H1 (cell line): ENCODE measurements around the gene SIRT6.

Source experiments
- CTBP2 ChIP-seq: IDR thresholded peaks from 2 replicates; pipeline ENCODE4 v1.7.0; 2011; ENCODE audit warnings: borderline replicate concordance, mild to moderate bottlenecking, moderate library complexity, mixed read lengths, low read length; ENCODE audit not compliant: insufficient read depth, insufficient read length
- CTCF ChIP-seq, 3 experiments: IDR thresholded peaks; 1 replicate in 2 of 3; 2 replicates in 1 of 3; pipeline versions ENCODE4 v1.5.1 to v1.6.1; 2011; ENCODE audit warnings: low read length in 3 of 3, mild to moderate bottlenecking in 3 of 3, inconsistent platforms in 2 of 3, low read depth in 1 of 3, moderate library complexity in 1 of 3; ENCODE audit not compliant: insufficient read depth in 1 of 3; ENCODE audit errors: control extremely low read depth in 1 of 3
- EP300 ChIP-seq, 2 experiments: IDR thresholded peaks; 1 replicate in 1 of 2; 2 replicates in 1 of 2; pipeline ENCODE4 v1.6.1; 2011 to 2012; ENCODE audit warnings: low read depth in 2 of 2, low read length in 2 of 2, mild to moderate bottlenecking in 2 of 2, borderline replicate concordance in 1 of 2, inconsistent platforms in 1 of 2, moderate library complexity in 1 of 2

GRCh38 chr19:4181053-4181508 lies 1.3 kb downstream of the SIRT6 start:
- TF ChIP-seq CTCF (IDR thresholded peaks at IDR 0.05; ENCODE audit: control extremely low read depth in 1 of 3, insufficient read depth in 1 of 3, low read depth in 1 of 3, low read length in 3 of 3) (no peak), CTBP2 (no peak), EP300 (IDR thresholded peaks at IDR 0.05; ENCODE audit: borderline replicate concordance in 1 of 2, low read depth in 2 of 2, low read length in 2 of 2) (no peak)
